LHCN-M2 (cell line): Measurements from ENCODE around the gene FBRS. TPM values are rescaled to one million over a fixed set of nuclear protein-coding genes. Genes with fewer than 3 reads are reported as not detected.
"Not testable (repeated sequence)": the region's sequence is repeated elsewhere in the genome, so short reads cannot be mapped to it uniquely, and the experiment has no call there.

Experiments used
- DNase-seq: peaks from one replicate; pipeline ENCODE4 v3.0.0-alpha.2; 2012; ENCODE audit warnings: low read depth
- polyA plus RNA-seq: library from polyadenylated mRNA; unstranded; fragments of >200 nt; gene quantifications from one replicate; pipeline ENCODE4 v1.2.1, GENCODE V29; 2012; ENCODE audit warnings: missing spikeins
- total RNA-seq: library from RNA; depleted of rRNA; stranded (reverse); fragments of >200 nt; gene quantifications from 2 replicates; pipeline ENCODE4 v1.2.3, GENCODE V29; 2014; rRNA removed

Gene FBRS
- 20.1 and 23.0 TPM in 2 replicates for total RNA-seq
- polyA plus RNA-seq = 26.8 TPM

DNA sequence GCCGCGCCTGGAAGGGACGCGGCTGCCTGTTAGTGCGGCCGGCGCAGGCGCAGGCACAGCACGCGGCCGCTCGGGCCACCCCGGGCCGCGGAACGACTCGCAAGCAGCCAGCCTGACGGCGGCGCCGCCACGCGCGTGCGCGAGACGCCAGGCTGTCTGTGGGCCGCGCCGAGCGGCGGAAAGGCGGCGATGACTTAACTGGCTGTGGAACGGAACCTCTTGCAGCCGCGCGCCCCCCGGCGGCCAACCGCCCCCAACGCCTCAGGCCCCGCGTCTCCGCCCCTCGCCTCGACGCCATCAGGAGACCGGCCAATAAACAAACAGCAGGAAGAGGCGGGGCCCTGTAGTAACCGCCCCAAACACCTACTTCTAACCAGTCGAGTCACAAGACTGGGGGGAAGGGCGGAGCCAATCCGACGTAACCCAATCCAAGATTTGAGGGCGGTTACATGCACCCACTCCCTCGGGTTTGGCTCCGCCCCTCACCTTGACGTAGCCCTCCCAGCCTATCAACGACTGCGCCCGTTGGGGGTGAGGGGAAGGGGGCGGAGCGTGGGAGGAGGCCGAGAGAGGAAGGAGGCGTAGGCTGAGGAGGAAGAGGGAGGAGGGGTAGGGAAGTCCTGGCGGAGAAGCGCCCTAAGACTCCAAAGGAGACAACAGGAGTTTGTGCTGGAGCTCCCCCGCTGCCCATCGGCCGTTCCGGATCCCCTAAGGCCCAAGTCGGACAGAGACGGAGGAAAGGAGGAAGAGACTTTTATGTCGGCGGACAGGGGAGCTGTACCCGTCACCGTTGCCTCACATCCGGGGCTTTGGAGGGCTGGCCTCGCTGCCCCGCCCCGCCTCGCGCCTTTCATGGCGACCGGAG, at the start of gene FBRS:
TSS of gene FBRS (plus strand) at position 566 of the 865 bp plus-strand sequence. CDS start 1,088 bp downstream, outside the sequence.
- DNase-seq = peak; percentile 100

DNA sequence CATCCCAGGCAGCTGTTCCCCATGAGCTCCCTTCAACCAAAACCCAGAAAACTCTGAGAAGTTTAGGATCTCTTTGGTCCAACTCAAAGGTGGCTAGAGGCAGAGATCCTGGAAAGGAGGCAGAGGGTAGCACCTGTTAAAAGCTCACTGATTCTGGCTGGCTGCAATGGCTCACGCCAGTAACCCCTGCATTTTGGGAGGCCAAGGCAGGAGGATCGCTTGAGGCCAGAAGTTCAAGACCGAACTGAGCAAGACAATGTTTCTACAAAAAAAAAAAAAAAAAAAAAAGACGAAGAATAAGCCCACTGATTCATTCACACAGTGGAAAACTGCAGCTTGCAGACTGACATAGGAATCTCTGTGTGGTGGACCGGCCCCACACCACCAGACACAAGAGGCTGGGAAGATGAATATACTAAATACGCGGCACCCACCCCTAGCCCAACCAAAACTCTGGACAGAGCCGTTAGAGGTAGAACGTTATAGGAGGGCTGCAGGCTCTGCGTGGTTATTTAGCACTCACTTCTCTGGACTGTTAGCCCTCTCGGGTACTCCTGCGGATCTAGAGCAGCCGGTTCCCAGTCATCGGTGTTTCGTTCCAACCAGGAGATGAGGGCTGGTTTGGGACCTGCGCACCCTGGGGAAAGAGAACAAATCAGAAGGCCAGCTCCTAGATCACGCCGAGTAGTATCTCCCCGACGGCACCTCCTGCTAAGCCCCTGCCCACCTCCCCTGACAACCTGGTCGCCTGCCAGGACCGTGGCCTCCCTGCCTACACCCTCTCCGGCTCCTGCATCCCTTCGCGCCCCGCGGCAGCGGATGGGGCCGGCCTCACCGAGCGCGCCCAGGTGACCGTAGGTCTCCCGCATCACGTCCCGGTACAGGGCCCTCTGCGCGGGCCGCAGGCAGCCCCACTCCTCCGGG, 49.0 kb upstream of the FBRS start:
- peak; percentile 36 for DNase-seq

DNA sequence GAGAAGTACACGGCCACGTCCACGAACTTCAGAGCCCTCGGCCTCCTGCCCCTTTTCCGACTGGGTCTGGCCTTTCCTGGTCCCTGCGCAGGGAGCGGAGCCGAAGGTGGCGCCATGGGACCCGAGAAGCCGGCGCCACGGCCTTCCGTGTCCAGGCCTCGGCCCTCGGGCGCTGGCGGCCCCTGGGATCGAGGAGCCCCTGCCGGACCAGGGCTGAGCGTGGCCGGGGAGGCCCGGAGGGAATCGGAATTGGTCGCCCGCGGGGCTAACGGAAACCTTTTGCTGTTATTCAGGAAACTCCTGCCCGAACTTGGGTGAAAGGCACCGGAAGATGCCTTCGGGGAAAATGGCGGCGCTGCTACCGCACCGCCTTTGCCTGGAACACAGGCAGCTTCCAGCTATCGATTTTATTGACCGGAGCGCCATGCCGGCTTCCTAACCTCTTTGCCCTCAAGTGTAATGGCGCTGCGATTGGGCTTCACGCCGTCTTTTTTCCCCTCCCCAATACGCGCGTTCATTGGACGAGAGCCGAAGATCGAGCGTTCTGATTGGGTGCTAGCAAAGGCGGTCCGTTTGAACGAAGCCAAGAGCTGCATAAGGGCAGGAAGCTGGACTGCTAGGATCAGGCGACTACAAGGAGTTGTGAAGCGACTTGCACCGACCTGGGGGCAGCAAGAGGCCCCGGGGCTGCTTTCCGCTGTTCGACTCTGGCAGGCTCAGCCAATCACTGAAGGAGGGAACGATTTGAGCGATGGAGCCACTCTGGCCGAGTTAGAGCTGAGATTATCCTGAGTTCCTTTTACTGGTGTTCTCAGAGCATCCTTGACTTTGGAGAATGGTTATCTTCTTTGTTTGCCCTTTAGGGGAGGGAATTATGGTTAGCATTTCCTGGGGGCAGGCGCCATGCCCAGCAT, 48.0 kb upstream of the FBRS start, which contains the start of gene ZNF689:
TSS of gene ZNF689 (minus strand) at position 464 of the 914 bp plus-strand sequence. CDS start at position 116, 348 bp downstream.
- DNase-seq = peak; percentile 98

DNA sequence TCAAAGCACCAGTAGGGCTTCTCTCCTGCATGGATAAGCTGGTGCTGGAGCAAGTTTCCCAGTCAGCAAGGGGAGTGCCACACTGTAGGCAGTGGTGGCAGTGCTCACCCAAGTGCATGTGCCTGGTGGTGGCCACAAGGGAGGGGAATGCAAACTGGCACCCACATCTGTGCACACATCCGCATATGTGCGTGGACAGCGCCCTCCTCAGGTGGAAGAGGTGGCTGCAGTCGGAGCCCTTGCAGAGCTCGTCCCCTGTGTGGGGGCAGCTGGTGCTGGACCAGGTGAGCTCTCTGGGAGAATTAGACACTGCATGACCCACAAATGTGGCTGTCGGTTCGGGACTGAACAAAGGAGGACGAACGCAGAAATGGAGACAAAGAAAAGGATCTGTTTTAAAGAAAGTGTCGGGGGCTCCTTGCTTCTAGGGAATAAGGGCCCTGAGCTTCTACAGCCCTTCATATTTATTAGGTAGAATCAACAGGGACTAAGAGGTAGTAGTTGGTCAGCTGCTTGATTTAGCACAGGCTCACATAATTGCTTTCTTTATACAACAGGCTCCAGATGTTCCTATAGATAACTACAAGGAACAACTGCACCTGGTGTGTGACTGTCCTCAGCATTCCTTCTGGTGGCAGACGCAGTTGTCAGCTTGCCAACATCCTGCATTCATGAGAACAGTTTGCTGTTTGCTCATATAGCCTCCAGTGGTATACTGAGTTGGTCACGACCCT, 42.7 kb upstream of the FBRS start:
- no peak for DNase-seq

DNA sequence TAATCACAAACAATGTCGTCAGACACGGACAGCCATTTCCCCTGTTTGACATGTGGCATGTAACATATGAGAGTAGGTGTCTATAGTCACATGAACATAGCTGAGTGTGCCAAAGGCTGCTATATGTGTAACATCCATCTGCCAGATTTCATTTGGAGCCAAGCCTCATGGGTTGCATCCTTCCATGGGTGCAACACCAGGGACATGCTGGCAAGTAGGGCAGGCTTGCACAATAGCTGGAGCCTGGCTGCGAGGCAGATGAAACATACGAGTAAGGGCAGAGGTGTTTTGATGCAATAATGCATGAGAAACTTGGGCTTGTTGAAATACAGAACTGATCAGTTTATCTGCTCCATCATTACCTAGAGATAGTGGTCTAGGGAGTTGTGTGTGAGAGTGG, 39.0 kb upstream of the FBRS start:
- no peak for DNase-seq

DNA sequence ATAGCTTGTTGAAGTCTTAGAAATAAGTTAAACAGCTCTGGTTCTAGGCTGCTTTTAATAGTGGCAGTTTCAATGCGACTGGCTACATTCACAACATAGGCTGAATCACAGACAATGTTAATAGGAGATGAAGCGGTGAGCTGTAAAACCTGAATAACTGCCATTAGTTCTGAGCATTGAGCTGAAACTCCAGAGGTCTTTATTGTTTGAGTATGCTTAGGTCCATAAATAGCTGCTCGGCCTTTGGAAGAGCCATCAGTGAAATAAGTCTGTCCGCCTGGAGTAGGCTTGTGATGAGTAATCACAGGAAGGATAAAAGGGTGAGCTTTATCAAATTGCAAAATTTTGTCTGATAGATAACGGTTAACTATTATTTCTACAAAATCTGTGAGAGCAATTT, 38.6 kb upstream of the FBRS start:
- no peak for DNase-seq

DNA sequence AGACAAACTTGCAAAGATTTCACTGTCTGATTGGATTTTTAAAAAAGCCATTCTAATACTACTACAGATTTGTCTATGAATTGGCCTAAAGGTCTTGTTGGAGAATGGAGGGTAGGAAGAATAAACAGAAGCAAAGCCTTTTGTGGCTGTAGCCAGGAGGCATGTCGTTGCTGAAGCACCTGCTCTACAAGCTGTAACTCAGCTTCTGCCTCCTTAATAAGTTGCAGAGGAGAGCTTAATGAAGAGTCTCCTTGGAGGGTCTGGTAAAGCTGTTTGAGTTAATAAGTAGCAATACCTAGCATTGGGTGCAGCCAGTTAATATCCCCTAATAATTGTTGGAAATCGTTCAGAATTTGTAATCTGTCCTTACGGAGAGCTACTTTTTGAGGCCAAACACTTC, 38.1 kb upstream of the FBRS start:
- no peak for DNase-seq

DNA sequence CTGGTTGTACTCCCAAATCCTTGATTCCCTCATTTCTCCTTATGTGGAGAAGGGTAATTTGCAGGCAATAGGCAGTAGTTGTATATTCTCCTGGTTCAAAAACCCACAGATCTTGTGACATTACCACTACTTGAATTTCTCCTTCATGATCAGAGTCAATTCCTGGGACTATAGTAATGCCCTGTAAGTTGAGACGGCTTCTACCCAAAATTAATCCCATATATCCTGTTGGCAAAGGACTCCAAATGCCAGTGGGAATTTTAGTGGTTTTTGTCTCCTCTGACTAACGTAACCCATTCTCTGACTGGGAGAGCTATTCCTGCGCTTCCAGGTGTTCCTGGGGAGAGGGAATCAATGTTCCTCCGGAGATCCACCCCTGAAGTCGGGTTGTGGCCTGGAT, 36.5 kb upstream of the FBRS start:
- DNase-seq = peak; percentile 92

DNA sequence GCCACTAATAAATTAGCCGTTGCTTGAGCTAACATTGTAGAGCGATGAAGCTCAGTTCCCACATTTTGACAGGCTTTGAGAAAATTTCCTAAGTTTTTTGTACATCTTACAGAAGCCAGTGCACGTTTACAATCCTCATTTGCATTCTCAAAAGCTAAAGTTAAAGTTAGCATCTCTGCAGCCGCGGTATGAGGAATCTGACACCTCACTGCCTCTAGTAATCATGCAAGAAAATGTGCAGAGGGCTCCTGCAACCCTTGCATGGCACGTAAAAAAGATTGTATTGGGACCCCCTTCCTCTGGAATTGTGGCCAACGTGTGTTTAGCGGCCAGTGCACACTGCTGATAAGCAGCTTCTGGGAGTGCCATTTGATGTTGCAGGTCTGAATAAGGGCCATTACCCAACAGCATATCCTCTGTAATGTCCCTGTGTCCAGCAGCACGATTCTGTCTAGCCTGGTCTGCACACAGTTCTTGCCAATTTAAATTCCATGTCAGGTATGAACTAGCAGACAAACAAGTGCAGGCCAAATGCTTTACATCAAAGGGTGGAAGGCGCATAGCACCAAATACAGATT, 35.7 kb upstream of the FBRS start:
- no peak for DNase-seq

DNA sequence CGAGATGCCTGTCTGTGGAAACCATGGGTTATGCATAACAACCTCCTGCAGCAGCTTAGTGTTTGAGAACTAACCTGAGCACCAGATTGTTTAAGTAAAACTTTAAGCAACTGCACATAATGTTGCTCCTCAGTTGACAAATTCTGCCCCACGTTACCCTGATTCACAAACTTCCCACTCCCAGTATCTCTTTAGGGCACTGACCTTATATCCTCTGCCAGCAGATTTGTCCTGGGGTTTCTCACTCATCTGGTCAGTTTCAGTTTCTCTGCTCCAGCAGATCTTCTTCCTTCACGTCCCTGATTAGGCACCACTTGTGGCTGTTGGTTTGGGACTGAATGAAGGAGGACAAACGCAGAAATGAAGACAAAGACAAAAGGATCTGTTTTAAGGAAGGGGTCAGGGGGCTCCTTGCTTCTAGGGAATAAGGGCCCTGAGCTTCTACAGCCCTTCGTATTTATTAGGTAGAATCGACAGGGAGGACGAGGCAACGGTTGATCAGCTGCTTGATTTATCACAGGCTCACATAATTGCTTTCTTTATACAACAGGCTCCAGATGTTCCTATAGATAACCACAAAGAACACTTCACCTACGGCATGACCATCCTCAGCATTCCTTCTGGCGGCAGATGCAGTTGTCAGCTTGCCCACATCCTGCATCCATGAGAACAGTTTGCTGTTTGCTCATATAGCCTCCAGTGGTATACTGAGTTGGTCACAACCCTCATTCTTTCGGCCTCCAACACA, 34.5 kb upstream of the FBRS start:
- no peak for DNase-seq

DNA sequence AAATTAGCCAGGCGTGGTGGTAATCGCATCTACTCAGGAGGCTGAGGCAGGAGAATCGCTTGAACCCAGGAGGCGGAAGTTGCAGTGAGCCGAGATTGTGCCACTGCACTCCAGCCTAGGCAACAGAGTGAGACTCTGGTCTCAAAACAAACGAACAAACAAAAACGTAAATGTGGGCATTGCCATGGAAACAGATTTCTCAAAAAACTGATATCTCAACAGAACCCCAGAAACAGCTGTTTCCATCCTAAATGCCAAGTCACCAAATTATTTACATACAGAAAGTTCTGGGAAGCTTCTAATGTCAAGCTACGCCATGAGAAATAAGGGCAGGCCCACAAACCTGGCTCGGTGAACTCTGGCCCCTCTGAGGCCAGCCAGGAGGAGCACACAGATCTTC, 32.0 kb upstream of the FBRS start:
- DNase-seq = no peak

DNA sequence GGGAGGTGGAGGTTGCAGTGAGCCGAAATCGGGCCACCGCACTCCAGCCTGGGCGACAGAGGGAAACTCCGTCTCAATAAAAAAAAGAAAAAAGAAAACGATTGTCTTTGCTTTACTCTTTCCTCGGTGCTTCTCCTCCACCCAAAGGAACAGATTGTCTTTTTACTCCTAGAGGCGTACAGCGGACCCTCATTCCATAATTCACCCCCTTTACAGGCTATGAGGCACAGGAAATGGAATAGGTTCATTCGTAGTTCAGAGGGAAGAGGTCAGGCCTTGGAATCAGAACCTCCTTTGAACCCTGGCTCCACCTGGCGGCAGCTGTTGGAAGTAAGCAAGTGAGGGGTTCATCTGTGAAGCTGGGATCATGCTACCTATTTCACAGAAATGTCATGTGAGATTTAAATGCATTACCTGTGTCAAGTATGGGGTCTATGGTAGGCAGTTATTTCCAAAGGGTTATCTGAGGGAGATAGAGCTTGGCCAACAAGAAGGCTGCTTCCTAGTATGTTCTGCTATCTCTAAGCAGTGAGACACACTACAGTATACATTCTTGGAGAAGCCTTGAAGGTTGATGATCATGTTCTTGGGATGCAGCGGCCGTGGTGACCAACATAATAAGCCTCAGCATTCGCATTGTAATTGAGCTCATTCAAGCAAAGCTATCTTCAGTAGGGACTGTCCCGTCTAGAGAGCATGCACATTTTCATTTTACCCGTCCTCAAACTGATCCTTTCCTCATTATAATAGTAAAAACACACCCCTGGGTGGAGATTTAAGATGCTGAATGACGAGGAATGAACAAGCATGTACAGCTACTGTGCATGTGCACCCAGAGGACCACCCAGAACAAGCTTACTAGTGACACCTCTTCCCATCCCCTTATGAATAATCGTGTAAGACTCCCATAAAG, 29.3 kb upstream of the FBRS start:
- peak; percentile 74 for DNase-seq

DNA sequence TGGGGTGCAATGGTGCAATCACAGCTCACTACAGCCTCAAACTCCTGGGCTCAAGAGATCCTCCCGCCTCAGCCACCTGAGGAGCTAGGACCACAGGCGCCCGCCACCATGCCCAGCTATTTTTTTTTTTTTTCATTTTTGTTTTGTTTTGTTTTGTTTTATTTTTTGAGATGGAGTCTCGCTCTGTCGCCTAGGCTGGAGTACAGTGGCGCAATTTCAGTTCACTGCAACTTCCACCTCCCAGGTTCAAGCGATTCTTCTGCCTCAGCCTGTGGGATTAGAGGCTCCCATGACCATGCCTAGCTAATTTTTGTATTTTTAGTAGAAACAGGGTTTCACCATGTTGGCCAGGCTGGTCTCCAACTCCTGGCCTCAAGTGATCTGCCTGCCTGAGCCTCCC, 25.8 kb upstream of the FBRS start:
- not testable (repeated sequence) for DNase-seq

DNA sequence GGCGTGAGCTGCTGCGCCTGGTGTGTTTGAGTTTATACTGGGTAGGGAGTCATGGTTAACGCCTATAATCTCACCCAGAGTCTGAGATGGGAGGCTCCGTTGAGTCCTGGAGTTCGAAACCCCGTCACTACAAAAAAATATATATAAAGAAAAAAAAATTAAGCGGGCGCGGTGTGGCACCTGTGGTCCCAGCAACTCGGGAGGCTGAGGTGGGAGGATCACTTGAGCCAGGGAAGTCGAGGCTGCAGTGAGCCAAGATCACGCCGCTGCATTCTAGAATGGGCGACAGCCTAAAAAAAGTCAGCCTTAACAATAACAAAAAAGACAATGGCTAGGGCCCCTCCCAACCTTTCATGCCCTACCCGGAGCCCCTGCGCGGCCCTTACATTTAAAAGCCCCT, 24.7 kb upstream of the FBRS start:
- DNase-seq = no peak

DNA sequence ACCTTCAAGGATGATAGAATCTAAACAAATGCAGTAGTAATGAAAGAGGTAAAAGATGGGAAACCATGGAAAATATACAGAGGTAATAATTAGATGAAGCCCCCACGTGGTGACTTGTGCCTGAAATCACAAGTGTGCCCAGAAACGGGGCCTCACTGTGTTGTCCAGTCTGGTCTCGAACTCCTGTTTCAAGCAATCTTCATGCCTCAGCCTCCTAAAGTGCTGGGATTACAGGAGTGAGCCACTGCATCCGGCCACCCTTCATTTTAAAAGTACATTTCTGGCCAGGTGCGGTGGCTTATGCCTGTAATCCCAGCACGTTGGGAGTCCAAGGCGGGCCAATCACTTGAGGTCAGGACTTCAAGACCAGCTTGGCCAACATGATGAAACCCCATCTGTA, 21.6 kb upstream of the FBRS start:
- no peak for DNase-seq

DNA sequence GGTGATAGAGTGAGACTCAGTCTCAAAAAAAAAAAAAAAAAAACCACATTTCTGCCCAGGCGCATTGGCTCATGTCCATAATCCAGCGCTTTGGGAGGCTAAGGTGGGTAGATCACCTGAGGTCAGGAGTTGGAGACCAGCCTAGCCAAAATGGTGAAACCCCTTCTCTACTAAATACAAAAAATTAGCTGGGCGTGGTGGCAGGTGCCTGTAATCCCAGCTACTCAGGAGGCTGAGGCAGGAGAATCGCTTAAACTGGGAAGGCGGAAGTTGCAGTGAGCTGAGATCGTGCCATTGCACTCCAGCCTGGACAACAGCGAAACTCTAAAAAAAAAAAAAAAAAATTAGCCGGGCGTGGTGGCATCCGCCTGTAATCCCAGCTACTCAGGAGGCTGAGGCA, 21.1 kb upstream of the FBRS start:
- DNase-seq = not testable (repeated sequence)

DNA sequence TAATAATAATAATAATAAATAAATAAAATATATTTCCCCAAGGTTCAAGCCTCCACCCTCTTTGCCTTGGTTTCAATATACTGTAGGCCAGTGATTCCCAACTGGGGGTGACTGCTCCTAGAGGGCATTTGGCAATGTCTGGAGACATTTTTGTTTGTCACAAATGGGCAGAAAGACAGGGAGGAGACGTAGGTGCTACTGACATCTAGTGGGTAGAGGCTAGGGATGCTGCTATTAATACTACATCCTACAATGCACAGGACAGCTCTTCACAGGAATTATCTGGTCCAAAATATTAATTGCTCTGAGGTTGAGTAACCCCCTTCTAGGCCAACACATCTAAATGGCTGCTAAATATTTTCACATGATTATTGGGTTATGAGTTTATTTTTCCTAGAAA, 20.3 kb upstream of the FBRS start:
- DNase-seq = peak; percentile 74

DNA sequence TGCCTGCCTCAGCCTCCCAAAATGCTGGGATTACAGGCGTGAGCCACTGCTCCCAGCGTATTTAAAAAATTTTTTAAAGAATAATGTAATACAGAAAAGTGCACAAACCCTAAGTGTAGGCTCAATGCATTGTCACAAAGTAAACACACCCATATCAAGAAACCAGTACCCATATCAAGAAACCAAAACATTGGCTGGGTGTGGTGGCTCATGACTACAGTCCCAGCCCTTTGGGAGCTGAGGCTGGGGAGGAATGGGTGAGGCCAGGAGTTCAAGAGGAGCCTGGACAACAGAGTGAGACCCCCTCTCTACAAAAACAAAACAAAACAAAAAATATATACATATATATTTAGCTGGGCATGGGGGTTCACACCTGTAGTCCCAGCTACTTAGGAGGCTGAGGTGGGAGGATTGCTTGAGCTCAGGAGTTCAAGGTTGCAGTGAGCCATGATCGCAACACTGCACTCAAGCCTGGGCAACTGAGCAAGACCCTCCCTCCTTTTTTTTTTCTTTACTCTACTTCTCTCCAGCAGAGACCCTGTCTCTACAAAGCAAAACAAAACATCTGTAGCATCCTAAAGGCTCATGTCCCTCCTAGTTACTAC, 16.8 kb upstream of the FBRS start:
- no peak for DNase-seq
